Left lung (tissue), 10 donors: Measurements from ENCODE around the gene CRTC1. TPM values are rescaled to one million over a fixed set of nuclear protein-coding genes. Genes with fewer than 3 reads are reported as not detected.

Experiments
- ATAC-seq: fragments of 200-7000 bp; cut with Tn5 transposase; one replicate; pipeline ENCODE4 v1.9.1; 2020; ENCODE audit warnings: moderate library complexity
- DNase-seq, 4 donors: peaks; one replicate each; pipeline ENCODE4 v3.0.0-alpha.2; 2013 to 2020
- H3K27ac ChIP-seq, 2 donors: fragments of 200-600 bp; sonication (generic) in 1 of 2; one replicate each; pipeline versions ENCODE4 v1.5.0 to v1.8.0; 2020 to 2021
- H3K27me3 ChIP-seq, 2 donors: fragments of 200-600 bp; sonication (generic) in 1 of 2; one replicate each; pipeline versions ENCODE4 v1.5.0 to v1.8.0; 2020 to 2021
- H3K36me3 ChIP-seq, 2 donors: fragments of 200-600 bp; sonication (generic) in 1 of 2; one replicate each; pipeline versions ENCODE4 v1.5.0 to v1.8.0; 2020 to 2021
- H3K4me1 ChIP-seq, 2 donors: fragments of 200-600 bp; one replicate each; pipeline ENCODE4 v1.8.0; 2021
- H3K4me3 ChIP-seq, 2 donors: fragments of 200-600 bp; sonication (generic) in 1 of 2; one replicate each; pipeline versions ENCODE4 v1.5.0 to v1.8.0; 2020 to 2021; ENCODE audit warnings: mild to moderate bottlenecking in 1 of 2
- H3K9me3 ChIP-seq, 2 donors: fragments of 200-600 bp; sonication (generic) in 1 of 2; one replicate each; pipeline versions ENCODE4 v1.5.0 to v1.8.0; 2020 to 2021
- CTCF ChIP-seq, 2 donors: fragments of 200-600 bp; sonication (generic) in 1 of 2; IDR thresholded peaks; one replicate each; pipeline versions ENCODE4 v1.5.0 to v1.8.0; 2021; ENCODE audit warnings: antibody characterized with exemption in 2 of 2
- intact Hi-C, 2 donors: fragments of 100-400 bp; cut with DNase I; formaldehyde crosslinking; loops; one replicate each; pipeline versions ENCODE4 v1.11.2 to v1.14.2; 2022
- polyA plus RNA-seq, 6 donors: library from polyadenylated mRNA; unstranded; fragments of 120-200 nt; gene quantifications; one replicate each; pipeline ENCODE4 v1.2.1, GENCODE V29; 2013; ENCODE audit not compliant: insufficient read length in 6 of 6
- total RNA-seq, 2 donors: library from RNA; stranded (reverse); fragmentation: NEBNext Ultra II Directional; extraction: Animal tissue kit (Norgen Biotek cat#: 25700); gene quantifications; one replicate each; pipeline ENCODE4 v1.2.1, GENCODE V29; 2021
- donor health status: DM: no; HTN: yes; CAD: no.
- donor health status: DM: no; HTN: no; CAD: no.

The CRTC1 gene
- total and polyA plus RNA-seq, 8 donors: 11.3 to 23.9 (median 14.6) TPM

GRCh38 chr19:18644196-18645034 lies 39.1 kb upstream of the CRTC1 start:
- DNase-seq (no peak), ATAC-seq (peak; percentile 68)
- H3K27me3 ChIP-seq: no peaks in the 10 kb centered on the region
- H3K27ac ChIP-seq: no peak overlapping the region
- no peak for TF ChIP-seq CTCF (IDR thresholded peaks at IDR 0.05)
- intact Hi-C loops: no loop called here
- H3K4me1 ChIP-seq: peaks cover 6 to 27% of the 10 kb centered on the region in 2 donors
- no peaks in the 10 kb centered on the region for H3K36me3 ChIP-seq
- H3K9me3 ChIP-seq: no peaks in the 10 kb centered on the region
- no peak overlapping the region for H3K4me3 ChIP-seq

DNA sequence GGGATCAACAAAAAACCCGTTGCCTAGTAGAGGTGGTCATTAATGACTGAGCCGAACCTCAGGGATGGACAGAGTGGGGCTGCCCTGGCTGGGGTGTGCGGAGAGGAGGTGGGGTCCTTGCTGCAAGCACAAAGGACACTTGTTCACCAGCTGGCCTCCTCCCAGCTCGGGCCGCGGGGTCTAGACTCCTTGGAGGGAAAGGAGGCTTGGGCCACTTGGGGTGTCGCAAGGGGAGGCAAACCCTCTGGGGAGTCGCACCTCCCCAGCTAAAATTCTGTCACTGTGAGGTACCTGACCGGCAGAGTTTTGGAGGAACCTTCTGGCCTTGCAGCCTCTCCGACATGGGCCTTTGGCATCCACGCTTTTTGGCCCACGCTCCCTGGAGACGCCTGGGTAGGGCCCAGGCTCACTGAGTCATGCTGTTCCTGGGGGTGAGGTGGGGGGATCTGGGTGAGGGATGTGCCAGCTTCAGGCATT lies 38.4 kb upstream of the CRTC1 start:
- no peaks in the 10 kb centered on the region for H3K36me3 ChIP-seq
- no peak overlapping the region for H3K4me3 ChIP-seq
- intact Hi-C loops: no loop called here
- DNase-seq (no peak), ATAC-seq (no peak)
- peaks cover 7 to 34% of the 10 kb centered on the region in 2 donors for H3K4me1 ChIP-seq
- no peaks in the 10 kb centered on the region for H3K27me3 ChIP-seq
- H3K9me3 ChIP-seq: no peaks in the 10 kb centered on the region
- no peak for TF ChIP-seq CTCF (IDR thresholded peaks at IDR 0.05)
- no peak overlapping the region for H3K27ac ChIP-seq

- intact Hi-C loops: no loop called here
- peaks cover 11 to 49% of the 10 kb centered on the region in 2 donors for H3K4me1 ChIP-seq
- H3K4me3 ChIP-seq: no peak overlapping the region
- ATAC-seq (no peak), DNase-seq (peak in 1 of 4 donors; percentile 74)
- H3K9me3 ChIP-seq: no peaks in the 10 kb centered on the region
- no peaks in the 10 kb centered on the region for H3K36me3 ChIP-seq
- TF ChIP-seq CTCF (IDR thresholded peaks at IDR 0.05): no peak
- H3K27me3 ChIP-seq: no peaks in the 10 kb centered on the region
- H3K27ac ChIP-seq: no peak overlapping the region
These were observed 36.7 kb upstream of the CRTC1 start for GRCh38 chr19:18646535-18647370.

DNA sequence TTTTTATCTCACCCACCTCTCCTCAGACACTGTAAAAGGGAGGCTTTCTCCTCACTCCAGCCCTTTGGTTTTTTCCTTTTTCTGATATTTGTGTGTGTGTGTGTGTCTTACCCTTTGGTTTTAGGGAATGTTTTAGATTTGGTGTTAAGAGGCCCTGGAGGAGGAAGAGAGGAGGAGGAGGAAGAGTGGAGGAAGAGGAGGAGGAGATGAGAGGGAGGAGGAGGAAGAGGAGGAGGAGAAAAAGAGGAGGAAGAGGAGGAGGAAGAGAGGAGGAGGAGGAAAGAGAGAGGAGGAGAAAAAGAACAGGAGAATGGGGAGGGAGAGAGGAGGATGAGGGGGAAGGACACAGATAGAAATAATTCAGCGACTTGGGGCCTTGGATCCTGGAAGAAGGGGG lies 36.1 kb upstream of the CRTC1 start:
- no peaks in the 10 kb centered on the region for H3K9me3 ChIP-seq
- peaks cover 11 to 49% of the 10 kb centered on the region in 2 donors for H3K4me1 ChIP-seq
- no peaks in the 10 kb centered on the region for H3K36me3 ChIP-seq
- intact Hi-C loops: no loop called here
- no peaks in the 10 kb centered on the region for H3K27me3 ChIP-seq
- TF ChIP-seq CTCF (IDR thresholded peaks at IDR 0.05): no peak
- H3K27ac ChIP-seq: no peak overlapping the region
- no peak overlapping the region for H3K4me3 ChIP-seq
- ATAC-seq (no peak), DNase-seq (no peak)

DNA sequence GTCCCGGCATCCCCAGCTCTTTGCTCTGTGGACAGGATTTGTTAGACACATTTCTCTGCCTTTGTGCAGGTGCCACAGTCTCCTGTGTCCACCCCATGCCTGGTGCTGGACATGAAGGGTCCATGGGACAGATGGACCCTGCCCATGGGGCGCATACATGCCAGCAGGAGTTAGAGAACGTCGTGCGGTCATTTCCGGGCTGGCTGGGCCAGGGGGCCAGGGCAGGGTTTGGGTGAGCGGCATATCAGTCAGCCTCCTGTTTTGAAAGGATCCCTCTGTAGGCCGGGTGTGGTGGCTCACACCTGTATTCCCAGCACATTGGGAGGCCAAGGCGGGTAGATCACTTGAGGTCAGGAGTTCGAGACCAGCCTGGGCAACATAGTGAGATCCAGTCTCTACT lies 35.7 kb upstream of the CRTC1 start:
- peaks cover 11 to 49% of the 10 kb centered on the region in 2 donors for H3K4me1 ChIP-seq
- no peak for ATAC-seq

More for the DNA sequence above, 35.7 kb upstream of the CRTC1 start:
- Histone ChIP-seq H3K27ac (no peak overlapping the region), H3K9me3 (no peaks in the 10 kb centered on the region), H3K36me3 (no peaks in the 10 kb centered on the region), H3K4me3 (no peak overlapping the region), H3K27me3 (no peaks in the 10 kb centered on the region)
- no peak for TF ChIP-seq CTCF (IDR thresholded peaks at IDR 0.05)
- intact Hi-C loops: no loop called here
- DNase-seq: no peak
